HCT116 (cell line): Measurements from ENCODE around the gene DDX55. TPM values are rescaled to one million over a fixed set of nuclear protein-coding genes. Genes with fewer than 3 reads are reported as not detected.
A peak's percentile ranks its signal among the peaks of the same experiment; 100 is the strongest.

Experiments used
- ATAC-seq: fragments of 200-7000 bp; cut with Tn5 transposase; 2 replicates; pipeline ENCODE4 v1.9.1; 2020; ENCODE audit warnings: mild to moderate bottlenecking, moderate library complexity
- BruUV-seq: library from RNA; stranded (reverse); fragments of 400-500 nt; replicated peaks from 2 replicates; lab custom pipeline; 2021; lab: Mats Ljungman, UMichigan
- CTCF ChIA-PET: fragments of 300-600 bp; sonication (Branson Sonifier 250); formaldehyde crosslinking; loops from one replicate; lab custom pipeline; 2021; ENCODE audit warnings: antibody characterized with exemption; lab: Charles Lee
- POLR2A ChIA-PET: fragments of 300-600, 350-600 bp; sonication (Branson Sonifier 250); formaldehyde crosslinking; loops from one replicate; lab custom pipeline; 2021; ENCODE audit warnings: antibody characterized with exemption; lab: Charles Lee
- RAD21 ChIA-PET, 2 experiments: fragments of 300-600 bp; sonication (Branson Sonifier 250); formaldehyde crosslinking; loops; one replicate each; lab custom pipeline; 2023; ENCODE audit warnings: low total read pairs in 2 of 2; ENCODE audit not compliant: uncharacterized antibody in 2 of 2, unreplicated experiment in 2 of 2, low non-redundant PET in 1 of 2; lab: Charles Lee
- DNase-seq: peaks from one replicate; pipeline ENCODE4 v3.0.0-alpha.2; 2010; ENCODE audit warnings: low read depth, low spot score
- H2AFZ ChIP-seq: fragments of 200-600 bp; shearing (Covaris generic), sonication (generic); 2 replicates; pipeline ENCODE4 v1.6.1; 2017; ENCODE audit warnings: low read depth, mixed run types, mixed read lengths, antibody characterized with exemption, low read length; ENCODE audit not compliant: poor library complexity, severe bottlenecking
- H3K27ac ChIP-seq: 2 replicates; pipeline ENCODE4 v1.5.1; 2012; ENCODE audit warnings: low read depth, low read length
- H3K27me3 ChIP-seq: fragments of 200-600 bp; sonication (generic); 2 replicates; pipeline ENCODE4 v1.6.1; 2016; ENCODE audit warnings: mixed run types, low read length, mixed read lengths; ENCODE audit not compliant: insufficient read depth
- H3K36me3 ChIP-seq, 2 experiments: fragments of 200-500 bp in 1 of 2; fragments of 200-600 bp in 1 of 2; sonication (Bioruptor generic) in 1 of 2; sonication (generic) in 1 of 2; 2 replicates each; pipeline versions ENCODE4 v1.5.1 to v1.6.1; 2014 to 2016; ENCODE audit warnings: low read length in 2 of 2, inconsistent platforms in 1 of 2, mixed read lengths in 1 of 2, mixed run types in 1 of 2; ENCODE audit not compliant: insufficient read depth in 2 of 2, control insufficient read depth in 1 of 2
- H3K4me1 ChIP-seq, 2 experiments: fragments of 200-600 bp in 1 of 2; sonication (generic) in 1 of 2; 2 replicates each; pipeline versions ENCODE4 v1.5.1 to v1.6.1; 2012 to 2017; ENCODE audit warnings: low read length in 2 of 2, inconsistent platforms in 1 of 2, mild to moderate bottlenecking in 1 of 2, mixed read lengths in 1 of 2, mixed run types in 1 of 2, moderate library complexity in 1 of 2; ENCODE audit not compliant: insufficient read depth in 2 of 2, control insufficient read depth in 1 of 2
- H3K4me2 ChIP-seq: fragments of 200-600 bp; sonication (generic); 2 replicates; pipeline ENCODE4 v1.6.1; 2017; ENCODE audit warnings: mixed run types, low read length, mixed read lengths
- H3K4me3 ChIP-seq, 2 experiments: fragments of 200-600 bp in 1 of 2; sonication (generic) in 1 of 2; replicated peaks in 1 of 2; 2 replicates each; pipeline ENCODE4 v1.5.1; 2011 to 2016; ENCODE audit warnings: low read length in 2 of 2, control low read depth in 1 of 2, low read depth in 1 of 2, mild to moderate bottlenecking in 1 of 2, mixed read lengths in 1 of 2, mixed run types in 1 of 2
- H3K79me2 ChIP-seq: fragments of 200-600 bp; sonication (generic); 2 replicates; pipeline ENCODE4 v1.6.1; 2017; ENCODE audit warnings: mild to moderate bottlenecking, mixed run types, low read length, moderate library complexity, mixed read lengths; ENCODE audit not compliant: insufficient read depth
- H3K9ac ChIP-seq: fragments of 200-600 bp; sonication (generic); 2 replicates; pipeline ENCODE4 v1.6.1; 2016; ENCODE audit warnings: low read length, mixed read lengths
- H3K9me2 ChIP-seq: fragments of 200-600 bp; sonication (generic), shearing (Covaris generic); 2 replicates; pipeline ENCODE4 v1.6.1; 2017; ENCODE audit warnings: mixed run types, mild to moderate bottlenecking, moderate library complexity; ENCODE audit not compliant: insufficient read depth
- H3K9me3 ChIP-seq, 2 experiments: fragments of 200-500 bp in 1 of 2; fragments of 200-600 bp in 1 of 2; sonication (Bioruptor generic) in 1 of 2; sonication (generic) in 1 of 2; 2 replicates each; pipeline ENCODE4 v1.6.1; 2014 to 2017; ENCODE audit warnings: low read length in 2 of 2, mixed read lengths in 2 of 2, inconsistent platforms in 1 of 2, low read depth in 1 of 2, mild to moderate bottlenecking in 1 of 2, mixed run types in 1 of 2, moderate library complexity in 1 of 2; ENCODE audit not compliant: control insufficient read depth in 1 of 2, insufficient read depth in 1 of 2
- H4K20me1 ChIP-seq: fragments of 200-600 bp; sonication (generic), shearing (Covaris generic); 2 replicates; pipeline ENCODE4 v1.6.1; 2017; ENCODE audit warnings: mixed run types, mild to moderate bottlenecking, moderate library complexity; ENCODE audit not compliant: insufficient read depth
- CBX3 ChIP-seq: IDR thresholded peaks from 2 replicates; pipeline ENCODE4 v1.6.1; 2012; ENCODE audit warnings: low read depth
- CEBPB ChIP-seq: IDR thresholded peaks from 2 replicates; pipeline ENCODE4 v1.6.1; 2012; ENCODE audit warnings: low read depth
- EGR1 ChIP-seq: IDR thresholded peaks from 2 replicates; pipeline ENCODE4 v1.6.1; 2012; ENCODE audit warnings: low read depth
- ELF1 ChIP-seq: IDR thresholded peaks from 2 replicates; pipeline ENCODE4 v1.6.1; 2012; ENCODE audit warnings: low read depth, borderline replicate concordance
- EZH2 ChIP-seq: fragments of 200-600 bp; sonication (generic); IDR thresholded peaks from 2 replicates; pipeline ENCODE4 v1.6.1; 2017; ENCODE audit warnings: antibody characterized with exemption, mixed run types
- FOSL1 ChIP-seq: IDR thresholded peaks from 2 replicates; pipeline ENCODE4 v1.6.1; 2012; ENCODE audit warnings: low read depth
- JUND ChIP-seq: IDR thresholded peaks from 2 replicates; pipeline ENCODE4 v1.6.1; 2012
- POLR2A ChIP-seq: IDR thresholded peaks from 2 replicates; pipeline ENCODE4 v1.7.0; 2011; ENCODE audit warnings: borderline replicate concordance; ENCODE audit not compliant: insufficient read depth, insufficient read length; ENCODE audit errors: extremely low read depth
- POLR2AphosphoS5 ChIP-seq: IDR thresholded peaks from 2 replicates; pipeline ENCODE4 v1.6.1; 2011; ENCODE audit warnings: mild to moderate bottlenecking, low read depth, low read length, moderate library complexity
- SIN3A ChIP-seq: IDR thresholded peaks from 2 replicates; pipeline ENCODE4 v1.6.1; 2012; ENCODE audit warnings: low read depth
- SP1 ChIP-seq: IDR thresholded peaks from 2 replicates; pipeline ENCODE4 v1.6.1; 2012; ENCODE audit warnings: low read depth
- SRF ChIP-seq: IDR thresholded peaks from 2 replicates; pipeline ENCODE4 v1.6.1; 2012; ENCODE audit warnings: low read depth
- TCF7L2 ChIP-seq: IDR thresholded peaks from 2 replicates; pipeline ENCODE4 v1.7.0; 2011; ENCODE audit warnings: borderline replicate concordance, inconsistent platforms; ENCODE audit not compliant: insufficient read depth, insufficient read length; ENCODE audit errors: extremely low read depth
- YY1 ChIP-seq: IDR thresholded peaks from 2 replicates; pipeline ENCODE4 v1.6.1; 2011; ENCODE audit warnings: low read length, low read depth, moderate library complexity, mild to moderate bottlenecking; ENCODE audit not compliant: insufficient replicate concordance; ENCODE audit errors: extremely low read depth
- ZFX ChIP-seq: fragments of 450-650 bp; IDR thresholded peaks from 2 replicates; pipeline ENCODE4 v1.6.1; 2017
- ZNF274 ChIP-seq: fragments of 200-500 bp; sonication (Bioruptor generic); IDR thresholded peaks from 2 replicates; pipeline ENCODE4 v1.6.1; 2014; ENCODE audit warnings: mild to moderate bottlenecking, low read depth, low read length, inconsistent platforms
- intact Hi-C: fragments of 100-400 bp; cut with micrococcal nuclease; formaldehyde crosslinking; loops from 2 replicates; pipeline ENCODE4 v1.10.0; 2022
- total RNA-seq: library from RNA; stranded (reverse); gene quantifications from one replicate; pipeline ENCODE4 v1.2.1, GENCODE V29; 2021; ENCODE audit not compliant: unreplicated experiment
- TF ChIP-seq, protein P1 (sequence below), 3 experiments: fragments of 200-600 bp in 1 of 3; sonication (generic) in 1 of 3; IDR thresholded peaks in 2 of 3; conservative IDR thresholded peaks in 1 of 3; 2 replicates each; pipeline ENCODE4 v1.5.1; 2012 to 2017; ENCODE audit warnings: low read depth in 2 of 3, low read length in 2 of 3, antibody characterized with exemption in 1 of 3, borderline replicate concordance in 1 of 3, control low read depth in 1 of 3, mild to moderate bottlenecking in 1 of 3, mixed read lengths in 1 of 3, mixed run types in 1 of 3, moderate library complexity in 1 of 3; ENCODE audit not compliant: insufficient read depth in 1 of 3
- TF ChIP-seq, protein P2 (sequence below): IDR thresholded peaks from 2 replicates; pipeline ENCODE4 v1.6.1; 2012; ENCODE audit warnings: low read depth
- TF ChIP-seq, protein P3 (sequence below): IDR thresholded peaks from 2 replicates; pipeline ENCODE4 v1.6.1; 2012

Gene DDX55
- total RNA-seq, 1 experiment from 2014 or later: 41.8 TPM

DNA sequence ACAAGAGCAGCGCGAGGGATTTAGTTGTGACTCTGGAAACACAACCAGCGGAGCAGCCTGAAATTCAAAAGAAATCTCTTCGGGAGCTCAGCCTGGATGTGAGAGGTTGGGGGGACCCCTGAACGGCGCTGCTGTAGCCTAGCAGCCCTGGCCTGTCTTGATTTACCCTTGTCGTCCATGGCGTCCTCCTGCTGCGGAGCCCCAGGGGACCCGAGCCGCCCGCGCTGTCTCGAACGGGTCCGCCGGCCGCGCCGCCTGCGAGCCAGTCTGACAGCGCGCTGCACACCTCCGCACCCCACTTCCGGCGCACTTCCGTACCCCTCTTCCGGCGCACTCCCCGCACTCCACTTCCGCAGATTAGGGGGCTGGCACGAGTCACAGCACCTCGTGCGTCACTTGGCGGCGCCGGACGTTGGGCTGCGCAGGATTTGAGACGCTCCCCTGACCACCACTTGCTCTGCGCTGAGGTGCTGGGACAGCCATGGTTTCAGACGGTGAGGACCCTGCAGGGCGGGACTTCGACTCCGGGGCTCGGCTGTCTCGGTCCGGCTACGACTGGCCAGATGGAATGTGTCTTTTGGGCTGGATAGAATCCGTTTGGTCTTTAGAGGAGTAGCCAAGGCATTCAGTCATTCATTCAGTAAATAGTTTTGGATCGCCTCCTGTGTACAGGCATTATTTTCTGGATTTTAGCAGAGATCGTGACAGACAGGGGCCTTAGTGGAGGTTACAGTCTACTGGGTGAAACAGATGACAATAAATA is 31.7 kb downstream of the DDX55 start, which contains the start of the genes EIF2B1 and GTF2H3:
Gene EIF2B1, minus strand, starts transcription at position 308 of the 763 bp plus-strand sequence. Its CDS starts 129 bp downstream, at position 179.
Gene GTF2H3, plus strand, starts transcription at position 451 of the 763 bp plus-strand sequence. Its CDS starts 31 bp downstream, at position 482.
- H3K4me3 ChIP-seq: peak within 1 kb of the TSS; percentile 72 to 73
- ChIA-PET POLR2A (interaction anchor here (1.1 kb wide), 1 partner anchor 43 kb away, joined by 3 read pairs; no protein-coding TSS in a partner anchor), RAD21 (interaction anchor here in 1 of 2 experiments (0.7 kb wide), 1 partner anchor 422 kb away, joined by 3 read pairs; no protein-coding TSS in a partner anchor), CTCF (no interaction called here)
- intact Hi-C loops: loop anchor here (5.0 kb wide), 1 partner anchor 339 kb away; the partner anchor contains the start of genes CCDC92 and ZNF664
- H3K9ac ChIP-seq: peak within 1 kb of the TSS; percentile 88
- H3K79me2 ChIP-seq: peaks cover 73% of the 10 kb centered on the region
- peak within 1 kb of the TSS; percentile 65 for H3K27ac ChIP-seq
- H3K9me3 ChIP-seq: no peaks in the 10 kb centered on the region
- DNase-seq (peak; percentile 94), ATAC-seq (peak; percentile 97)
- H3K4me1 ChIP-seq: peaks cover 9 to 12% of the 10 kb centered on the region in 2 experiments
- H2AFZ ChIP-seq: no peak within 1 kb of the TSS
- no peaks in the 10 kb centered on the region for H3K27me3 ChIP-seq
- H3K36me3 ChIP-seq: peaks cover 21 to 24% of the 10 kb centered on the region in 2 experiments
- no TSS peak for BruUV-seq
- peak within 1 kb of the TSS; percentile 98 for H3K4me2 ChIP-seq
- H4K20me1 ChIP-seq: no peaks in the 10 kb centered on the region
- no peaks in the 10 kb centered on the region for H3K9me2 ChIP-seq
- TF ChIP-seq, protein P1, sequence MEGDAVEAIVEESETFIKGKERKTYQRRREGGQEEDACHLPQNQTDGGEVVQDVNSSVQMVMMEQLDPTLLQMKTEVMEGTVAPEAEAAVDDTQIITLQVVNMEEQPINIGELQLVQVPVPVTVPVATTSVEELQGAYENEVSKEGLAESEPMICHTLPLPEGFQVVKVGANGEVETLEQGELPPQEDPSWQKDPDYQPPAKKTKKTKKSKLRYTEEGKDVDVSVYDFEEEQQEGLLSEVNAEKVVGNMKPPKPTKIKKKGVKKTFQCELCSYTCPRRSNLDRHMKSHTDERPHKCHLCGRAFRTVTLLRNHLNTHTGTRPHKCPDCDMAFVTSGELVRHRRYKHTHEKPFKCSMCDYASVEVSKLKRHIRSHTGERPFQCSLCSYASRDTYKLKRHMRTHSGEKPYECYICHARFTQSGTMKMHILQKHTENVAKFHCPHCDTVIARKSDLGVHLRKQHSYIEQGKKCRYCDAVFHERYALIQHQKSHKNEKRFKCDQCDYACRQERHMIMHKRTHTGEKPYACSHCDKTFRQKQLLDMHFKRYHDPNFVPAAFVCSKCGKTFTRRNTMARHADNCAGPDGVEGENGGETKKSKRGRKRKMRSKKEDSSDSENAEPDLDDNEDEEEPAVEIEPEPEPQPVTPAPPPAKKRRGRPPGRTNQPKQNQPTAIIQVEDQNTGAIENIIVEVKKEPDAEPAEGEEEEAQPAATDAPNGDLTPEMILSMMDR (IDR thresholded peaks at IDR 0.05 in 2 of 3, conservative IDR thresholded peaks at IDR 0.05 in 1 of 3; ENCODE audit: borderline replicate concordance in 1 of 3, insufficient read depth in 1 of 3, low read depth in 2 of 3, low read length in 2 of 3): no peak
- TF ChIP-seq JUND (no peak; the same call in 1 of the 2 replicates), TCF7L2 (peak; percentile 40), CBX3 (peak; percentile 91), ELF1 (peak; percentile 96), ZNF274 (no peak), EZH2 (no peak), SIN3A (peak; percentile 96), FOSL1 (no peak), EGR1 (peak; percentile 62; the same call in 1 of the 2 replicates), SRF (peak; percentile 99), YY1 (peak; percentile 85), SP1 (peak; percentile 93), POLR2AphosphoS5 (peak; percentile 98), POLR2A (peak; percentile 94), CEBPB (no peak), ZFX (no peak; the same call in 1 of the 2 replicates)
- TF ChIP-seq, protein P2, sequence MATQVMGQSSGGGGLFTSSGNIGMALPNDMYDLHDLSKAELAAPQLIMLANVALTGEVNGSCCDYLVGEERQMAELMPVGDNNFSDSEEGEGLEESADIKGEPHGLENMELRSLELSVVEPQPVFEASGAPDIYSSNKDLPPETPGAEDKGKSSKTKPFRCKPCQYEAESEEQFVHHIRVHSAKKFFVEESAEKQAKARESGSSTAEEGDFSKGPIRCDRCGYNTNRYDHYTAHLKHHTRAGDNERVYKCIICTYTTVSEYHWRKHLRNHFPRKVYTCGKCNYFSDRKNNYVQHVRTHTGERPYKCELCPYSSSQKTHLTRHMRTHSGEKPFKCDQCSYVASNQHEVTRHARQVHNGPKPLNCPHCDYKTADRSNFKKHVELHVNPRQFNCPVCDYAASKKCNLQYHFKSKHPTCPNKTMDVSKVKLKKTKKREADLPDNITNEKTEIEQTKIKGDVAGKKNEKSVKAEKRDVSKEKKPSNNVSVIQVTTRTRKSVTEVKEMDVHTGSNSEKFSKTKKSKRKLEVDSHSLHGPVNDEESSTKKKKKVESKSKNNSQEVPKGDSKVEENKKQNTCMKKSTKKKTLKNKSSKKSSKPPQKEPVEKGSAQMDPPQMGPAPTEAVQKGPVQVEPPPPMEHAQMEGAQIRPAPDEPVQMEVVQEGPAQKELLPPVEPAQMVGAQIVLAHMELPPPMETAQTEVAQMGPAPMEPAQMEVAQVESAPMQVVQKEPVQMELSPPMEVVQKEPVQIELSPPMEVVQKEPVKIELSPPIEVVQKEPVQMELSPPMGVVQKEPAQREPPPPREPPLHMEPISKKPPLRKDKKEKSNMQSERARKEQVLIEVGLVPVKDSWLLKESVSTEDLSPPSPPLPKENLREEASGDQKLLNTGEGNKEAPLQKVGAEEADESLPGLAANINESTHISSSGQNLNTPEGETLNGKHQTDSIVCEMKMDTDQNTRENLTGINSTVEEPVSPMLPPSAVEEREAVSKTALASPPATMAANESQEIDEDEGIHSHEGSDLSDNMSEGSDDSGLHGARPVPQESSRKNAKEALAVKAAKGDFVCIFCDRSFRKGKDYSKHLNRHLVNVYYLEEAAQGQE: no peak
- TF ChIP-seq, protein P3, sequence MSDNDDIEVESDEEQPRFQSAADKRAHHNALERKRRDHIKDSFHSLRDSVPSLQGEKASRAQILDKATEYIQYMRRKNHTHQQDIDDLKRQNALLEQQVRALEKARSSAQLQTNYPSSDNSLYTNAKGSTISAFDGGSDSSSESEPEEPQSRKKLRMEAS: peak; percentile 99
